Thyroid gland (tissue), 4 donors: Measurements from ENCODE around the gene RFX3. TPM values are rescaled to one million over a fixed set of nuclear protein-coding genes. Genes with fewer than 3 reads are reported as not detected.

ENCODE experiments used
- DNase-seq, 2 donors: peaks; one replicate each; pipeline ENCODE4 v3.0.0-alpha.2; 2019
- H3K27ac ChIP-seq, 3 donors: fragments of 200-600 bp; sonication (generic); 1 replicate in 2 of 3; 2 replicates in 1 of 3; pipeline ENCODE4 v1.5.1; 2016 to 2019; ENCODE audit warnings: mild to moderate bottlenecking in 1 of 3, moderate library complexity in 1 of 3
- H3K27me3 ChIP-seq: fragments of 200-600 bp; sonication (generic); one replicate; pipeline ENCODE4 v1.5.1; 2019
- H3K36me3 ChIP-seq, 2 donors: fragments of 200-600 bp; sonication (generic); one replicate each; pipeline ENCODE4 v1.5.1; 2016 to 2019
- H3K4me1 ChIP-seq, 2 donors: fragments of 200-600 bp; sonication (generic); one replicate each; pipeline ENCODE4 v1.5.1; 2017 to 2019
- H3K4me3 ChIP-seq, 3 donors: fragments of 200-600 bp; sonication (generic); replicated peaks in 1 of 3; 1 replicate in 2 of 3; 2 replicates in 1 of 3; pipeline ENCODE4 v1.5.1; 2016; ENCODE audit warnings: mild to moderate bottlenecking in 1 of 3
- H3K9me3 ChIP-seq: fragments of 200-600 bp; sonication (generic); one replicate; pipeline ENCODE4 v1.5.1; 2017
- POLR2A ChIP-seq, 2 donors: fragments of 450-650 bp; IDR thresholded peaks; one replicate each; pipeline ENCODE4 v1.6.1; 2017; ENCODE audit warnings: antibody characterized with exemption in 2 of 2, mild to moderate bottlenecking in 2 of 2, moderate library complexity in 1 of 2
- WGBS, 2 donors: methylation state at CpG; one replicate each; pipeline ENCODE4 v1.1.5; 2017; 5-methylcytosine and 5-hydroxymethylcytosine counted together
- intact Hi-C: fragments of 100-400 bp; cut with DNase I; formaldehyde crosslinking; loops from one replicate; pipeline ENCODE4 v1.15.1; 2023
- total RNA-seq, 4 donors: library from RNA; depleted of rRNA; stranded (reverse); fragments of >200 nt; gene quantifications; one replicate each; pipeline ENCODE4 v1.2.3, GENCODE V29; 2016
- TF ChIP-seq, protein P1 (sequence below), 6 experiments: fragments of 200-600 bp in 3 of 6; fragments of 450-650 bp in 3 of 6; sonication (generic) in 3 of 6; IDR thresholded peaks; one replicate each; pipeline ENCODE4 v1.5.1; 2016 to 2019; ENCODE audit warnings: antibody characterized with exemption in 6 of 6, mild to moderate bottlenecking in 2 of 6, inconsistent platforms in 1 of 6, moderate library complexity in 1 of 6

The RFX3 gene
- total RNA-seq, 4 donors from 2014 or later, result 8.8 to 16.7 (median 12.3) TPM

DNA sequence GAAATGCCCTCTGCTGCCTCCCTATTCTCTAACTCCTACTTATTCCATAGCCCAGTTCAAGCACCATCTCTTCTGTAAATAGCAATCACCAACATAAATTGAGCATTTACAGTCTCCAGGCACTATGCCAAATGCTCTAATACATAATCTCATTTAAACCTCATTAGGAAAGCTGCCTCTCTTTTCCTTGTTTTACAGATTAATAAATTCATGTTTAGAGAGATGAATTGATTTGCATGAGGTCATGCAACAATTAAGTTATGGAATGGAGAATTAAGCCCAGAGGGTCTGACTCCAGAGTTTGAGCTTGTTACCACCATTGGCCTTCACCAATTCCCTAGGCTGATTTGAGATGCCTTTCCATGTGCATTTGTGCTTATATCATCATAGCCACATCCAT lies 23.4 kb upstream of the RFX3 start:
- H3K27ac ChIP-seq, result no peak overlapping the region
- TF ChIP-seq POLR2A (IDR thresholded peaks at IDR 0.05), result no peak
- TF ChIP-seq, protein P1, sequence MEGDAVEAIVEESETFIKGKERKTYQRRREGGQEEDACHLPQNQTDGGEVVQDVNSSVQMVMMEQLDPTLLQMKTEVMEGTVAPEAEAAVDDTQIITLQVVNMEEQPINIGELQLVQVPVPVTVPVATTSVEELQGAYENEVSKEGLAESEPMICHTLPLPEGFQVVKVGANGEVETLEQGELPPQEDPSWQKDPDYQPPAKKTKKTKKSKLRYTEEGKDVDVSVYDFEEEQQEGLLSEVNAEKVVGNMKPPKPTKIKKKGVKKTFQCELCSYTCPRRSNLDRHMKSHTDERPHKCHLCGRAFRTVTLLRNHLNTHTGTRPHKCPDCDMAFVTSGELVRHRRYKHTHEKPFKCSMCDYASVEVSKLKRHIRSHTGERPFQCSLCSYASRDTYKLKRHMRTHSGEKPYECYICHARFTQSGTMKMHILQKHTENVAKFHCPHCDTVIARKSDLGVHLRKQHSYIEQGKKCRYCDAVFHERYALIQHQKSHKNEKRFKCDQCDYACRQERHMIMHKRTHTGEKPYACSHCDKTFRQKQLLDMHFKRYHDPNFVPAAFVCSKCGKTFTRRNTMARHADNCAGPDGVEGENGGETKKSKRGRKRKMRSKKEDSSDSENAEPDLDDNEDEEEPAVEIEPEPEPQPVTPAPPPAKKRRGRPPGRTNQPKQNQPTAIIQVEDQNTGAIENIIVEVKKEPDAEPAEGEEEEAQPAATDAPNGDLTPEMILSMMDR (IDR thresholded peaks at IDR 0.05), result no peak
- intact Hi-C loops, result no loop called here

DNA sequence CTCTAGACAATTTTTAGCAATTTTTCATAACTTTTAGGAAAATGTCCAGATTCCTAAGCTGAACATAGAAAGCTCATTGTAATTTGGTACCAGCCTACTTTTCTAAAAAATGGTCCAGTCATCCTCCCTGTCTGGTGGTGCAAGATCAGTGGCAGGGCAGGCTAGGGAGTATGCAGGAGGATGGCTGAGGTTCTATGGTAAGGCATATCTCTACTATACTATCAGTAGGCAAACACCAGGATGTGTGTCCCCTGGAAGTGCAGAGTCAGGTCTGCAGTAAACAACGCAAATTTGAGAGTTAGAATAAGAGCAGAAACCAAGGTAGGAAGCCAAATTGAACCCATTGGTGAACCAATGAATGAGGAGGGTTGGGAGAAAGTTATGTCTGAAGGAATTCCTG lies 22.8 kb upstream of the RFX3 start:
- peaks cover 0 to 3% of the 10 kb centered on the region in 2 donors for H3K4me1 ChIP-seq
- H3K9me3 ChIP-seq, result no peaks in the 10 kb centered on the region
- intact Hi-C loops, result no loop called here
- 85 to 88% methylated on average over 1 of the region's 1 CpG for WGBS, 2 donors
- no peak overlapping the region for H3K27ac ChIP-seq
- DNase-seq, result no peak
- H3K27me3 ChIP-seq, result no peaks in the 10 kb centered on the region
- no peaks in the 10 kb centered on the region for H3K36me3 ChIP-seq
- no peak overlapping the region for H3K4me3 ChIP-seq
- TF ChIP-seq POLR2A (IDR thresholded peaks at IDR 0.05), result no peak
- TF ChIP-seq, protein P1 (IDR thresholded peaks at IDR 0.05), result no peak

More for the DNA sequence above, 23.4 kb upstream of the RFX3 start:
- no peaks in the 10 kb centered on the region for H3K9me3 ChIP-seq
- H3K4me1 ChIP-seq, result no peaks in the 10 kb centered on the region
- no peaks in the 10 kb centered on the region for H3K27me3 ChIP-seq
- H3K4me3 ChIP-seq, result no peak overlapping the region
- no peak for DNase-seq
- H3K36me3 ChIP-seq, result no peaks in the 10 kb centered on the region

DNA sequence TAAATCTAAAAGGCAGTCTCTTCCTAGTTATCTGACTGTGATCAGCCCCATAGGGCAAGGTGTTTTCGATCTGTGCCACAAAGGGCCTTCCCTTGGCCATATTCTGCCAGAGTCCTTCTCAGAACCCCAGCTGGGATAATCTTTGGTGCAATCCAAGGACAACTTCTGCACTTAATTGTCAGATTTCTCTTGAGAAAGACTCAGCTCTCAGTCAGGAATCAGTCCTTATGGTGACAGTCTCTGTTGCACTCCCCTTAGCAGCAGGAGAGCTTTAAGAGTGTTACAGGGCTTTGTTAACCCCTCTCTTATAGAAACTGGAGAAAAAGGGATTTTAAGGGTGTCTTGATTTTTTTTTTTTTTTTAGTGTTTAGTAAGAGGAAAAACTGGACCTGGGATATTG lies 15.4 kb upstream of the RFX3 start:
- DNase-seq, result no peak
- peaks cover 0 to 3% of the 10 kb centered on the region in 2 donors for H3K4me1 ChIP-seq
- no peak overlapping the region for H3K4me3 ChIP-seq
- intact Hi-C loops, result no loop called here
- no peaks in the 10 kb centered on the region for H3K9me3 ChIP-seq
- TF ChIP-seq, protein P1 (IDR thresholded peaks at IDR 0.05), result no peak
- TF ChIP-seq POLR2A (IDR thresholded peaks at IDR 0.05), result no peak
- WGBS, 2 donors, result 93 to 100% methylated on average over 1 of the region's 1 CpG
- no peaks in the 10 kb centered on the region for H3K36me3 ChIP-seq
- H3K27me3 ChIP-seq, result no peaks in the 10 kb centered on the region
- no peak overlapping the region for H3K27ac ChIP-seq

DNA sequence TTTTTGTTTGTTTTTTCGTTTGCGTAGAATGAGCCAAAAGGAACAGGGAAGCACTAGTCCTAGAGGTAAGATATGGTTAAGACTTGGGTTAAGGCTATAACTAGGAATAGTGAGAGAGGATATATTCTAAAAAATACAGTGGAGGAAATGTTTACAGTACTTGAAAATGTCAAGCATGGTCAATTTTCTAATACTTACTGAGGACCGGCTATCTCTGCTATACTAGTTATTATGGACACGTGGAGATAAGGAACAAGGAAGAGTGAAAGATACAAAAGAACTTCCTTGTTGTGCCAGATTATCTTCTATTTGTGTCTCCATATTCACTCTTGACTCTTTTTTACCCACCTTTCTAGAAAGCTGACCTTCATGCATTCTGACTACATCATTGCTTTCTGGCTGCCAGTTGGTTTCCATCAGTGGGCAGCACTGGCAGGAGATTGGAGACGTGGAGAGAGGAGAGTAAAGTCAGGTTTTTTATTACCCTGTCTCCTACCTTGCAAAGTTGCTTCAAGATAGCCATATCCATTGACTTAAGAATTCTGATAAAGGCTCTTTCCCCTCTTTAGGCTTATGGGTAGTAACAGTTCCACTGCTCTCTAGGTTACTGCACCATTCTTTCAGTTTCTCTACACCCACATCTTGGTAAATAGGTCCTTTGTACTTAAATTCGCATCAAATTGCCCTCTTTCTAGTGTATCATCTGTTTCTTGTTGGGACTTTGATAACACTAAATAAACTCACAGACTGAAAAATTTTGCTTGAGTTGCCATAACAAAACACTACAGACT lies 9.0 kb upstream of the RFX3 start:
- intact Hi-C loops, result no loop called here
- Histone ChIP-seq H3K27me3 (no peaks in the 10 kb centered on the region), H3K36me3 (no peaks in the 10 kb centered on the region), H3K4me1 (no peaks in the 10 kb centered on the region), H3K27ac (no peak overlapping the region), H3K4me3 (no peak overlapping the region), H3K9me3 (no peaks in the 10 kb centered on the region)
- WGBS, 2 donors, result 90 to 93% methylated on average over 6 of the region's 6 CpGs
- TF ChIP-seq, protein P1 (IDR thresholded peaks at IDR 0.05), result no peak
- no peak for TF ChIP-seq POLR2A (IDR thresholded peaks at IDR 0.05)
- DNase-seq, result no peak

DNA sequence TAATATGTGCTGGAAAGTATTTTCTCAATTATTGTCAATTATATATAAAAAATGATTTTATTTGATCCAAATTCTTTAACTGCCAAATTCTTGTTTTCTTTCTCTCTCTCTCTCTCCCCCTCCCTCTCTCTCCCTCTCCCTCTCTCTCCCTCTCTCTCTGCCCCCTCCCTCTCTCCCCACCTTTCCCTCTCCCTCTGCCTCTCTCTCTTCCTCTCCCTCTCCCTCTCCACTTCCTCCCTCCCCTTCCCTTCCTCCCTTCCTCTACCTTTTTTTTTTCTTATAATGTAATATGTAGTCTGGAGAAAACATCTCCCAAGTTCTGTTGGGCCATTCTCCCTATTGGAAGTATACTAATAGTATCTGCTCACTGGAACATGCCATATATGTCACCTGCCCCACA lies 6.4 kb upstream of the RFX3 start:
- intact Hi-C loops, result no loop called here
- Histone ChIP-seq H3K4me1 (peaks cover 0 to 13% of the 10 kb centered on the region in 2 donors), H3K27ac (no peak overlapping the region), H3K27me3 (no peaks in the 10 kb centered on the region), H3K36me3 (no peaks in the 10 kb centered on the region), H3K9me3 (no peaks in the 10 kb centered on the region), H3K4me3 (no peak overlapping the region)
- DNase-seq, result no peak
- TF ChIP-seq, protein P1 (IDR thresholded peaks at IDR 0.05), result no peak
- no peak for TF ChIP-seq POLR2A (IDR thresholded peaks at IDR 0.05)
